Measurements from ENCODE around the gene PAPPA.

Gene PAPPA

GRCh38 chr9:116271991-116272390 lies 118.4 kb downstream of the PAPPA start:
- DNase-seq (ENCODE audit: low read depth) = no peak
- H3K4me3 ChIP-seq (ENCODE audit: control insufficient read depth, low read depth, low read length) = no peak overlapping the region
- TF ChIP-seq CTCF (IDR thresholded peaks at IDR 0.05; ENCODE audit: control insufficient read depth, insufficient read depth, low read depth, low read length, missing control alignments) = no peak

- no peak for DNase-seq (ENCODE audit: low read depth)
- no peak for TF ChIP-seq CTCF (IDR thresholded peaks at IDR 0.05; ENCODE audit: control insufficient read depth, insufficient read depth, low read depth, low read length, missing control alignments)
- no peak overlapping the region for H3K4me3 ChIP-seq (ENCODE audit: control insufficient read depth, low read depth, low read length)
Measured at GRCh38 chr9:116274293-116274692, 120.7 kb downstream of the PAPPA start.

- no peak overlapping the region for H3K4me3 ChIP-seq (ENCODE audit: control insufficient read depth, low read depth, low read length)
- DNase-seq (ENCODE audit: low read depth) = no peak
- no peak for TF ChIP-seq CTCF (IDR thresholded peaks at IDR 0.05; ENCODE audit: control insufficient read depth, insufficient read depth, low read depth, low read length, missing control alignments)
Measured at GRCh38 chr9:116275418-116276195, 122.0 kb downstream of the PAPPA start.

GRCh38 chr9:116276196-116276493 lies 122.6 kb downstream of the PAPPA start:
- H3K4me3 ChIP-seq (ENCODE audit: control insufficient read depth, low read depth, low read length) = no peak overlapping the region
- no peak for DNase-seq (ENCODE audit: low read depth)
- TF ChIP-seq CTCF (IDR thresholded peaks at IDR 0.05; ENCODE audit: control insufficient read depth, insufficient read depth, low read depth, low read length, missing control alignments) = no peak

GRCh38 chr9:116276651-116277121 lies 123.1 kb downstream of the PAPPA start:
- TF ChIP-seq CTCF (IDR thresholded peaks at IDR 0.05; ENCODE audit: control insufficient read depth, insufficient read depth, low read depth, low read length, missing control alignments) = no peak
- H3K4me3 ChIP-seq (ENCODE audit: control insufficient read depth, low read depth, low read length) = no peak overlapping the region
- DNase-seq (ENCODE audit: low read depth) = no peak

- no peak overlapping the region for H3K4me3 ChIP-seq (ENCODE audit: control insufficient read depth, low read depth, low read length)
- no peak for TF ChIP-seq CTCF (IDR thresholded peaks at IDR 0.05; ENCODE audit: control insufficient read depth, insufficient read depth, low read depth, low read length, missing control alignments)
- no peak for DNase-seq (ENCODE audit: low read depth)
Measured at GRCh38 chr9:116278326-116278725, 124.7 kb downstream of the PAPPA start.
